Endothelial cell (in vitro differentiated cells): ENCODE measurements around the gene CRMP1. TPM values are rescaled to one million over a fixed set of nuclear protein-coding genes. Genes with fewer than 3 reads are reported as not detected.
A peak's percentile ranks its signal among the peaks of the same experiment; 100 is the strongest.

ENCODE experiments used
- DNase-seq: peaks from one replicate; pipeline ENCODE4 v3.0.0; 2021; ENCODE audit warnings: low spot score
- H3K27ac Mint-ChIP-seq: one replicate; pipeline ENCODE4 v1.8.0; 2021; ENCODE audit warnings: mixed read lengths, inconsistent platforms; ENCODE audit not compliant: unreplicated experiment
- H3K27me3 Mint-ChIP-seq: one replicate; pipeline ENCODE4 v1.8.0; 2021; ENCODE audit warnings: mild to moderate bottlenecking, moderate library complexity, mixed read lengths, inconsistent platforms; ENCODE audit not compliant: unreplicated experiment
- H3K36me3 Mint-ChIP-seq: one replicate; pipeline ENCODE4 v1.8.0; 2021; ENCODE audit warnings: mild to moderate bottlenecking, low read depth, mixed read lengths, inconsistent platforms; ENCODE audit not compliant: unreplicated experiment
- H3K4me1 Mint-ChIP-seq: one replicate; pipeline ENCODE4 v1.8.0; 2021; ENCODE audit warnings: mild to moderate bottlenecking, mixed read lengths, inconsistent platforms; ENCODE audit not compliant: unreplicated experiment
- H3K4me3 Mint-ChIP-seq: one replicate; pipeline ENCODE4 v1.8.0; 2021; ENCODE audit warnings: mild to moderate bottlenecking, mixed read lengths, inconsistent platforms; ENCODE audit not compliant: unreplicated experiment
- H3K9me3 Mint-ChIP-seq: one replicate; pipeline ENCODE4 v1.8.0; 2021; ENCODE audit warnings: mixed read lengths, inconsistent platforms; ENCODE audit not compliant: unreplicated experiment
- total RNA-seq: library from RNA; stranded (reverse); fragmentation: NEBNext Ultra II Directional; extraction: Animal tissue kit (Norgen Biotek cat#: 25700); gene quantifications from one replicate; pipeline ENCODE4 v1.2.1, GENCODE V29; 2021; ENCODE audit not compliant: unreplicated experiment
- TF ChIP-seq, protein P1 (sequence below): fragments of 200-600 bp; sonication (generic); IDR thresholded peaks from one replicate; pipeline ENCODE4 v1.5.0; 2021; ENCODE audit warnings: antibody characterized with exemption; ENCODE audit not compliant: unreplicated experiment

CRMP1 gene
- total RNA-seq, 1 donor from 2014 or later = 71.2 TPM

DNA sequence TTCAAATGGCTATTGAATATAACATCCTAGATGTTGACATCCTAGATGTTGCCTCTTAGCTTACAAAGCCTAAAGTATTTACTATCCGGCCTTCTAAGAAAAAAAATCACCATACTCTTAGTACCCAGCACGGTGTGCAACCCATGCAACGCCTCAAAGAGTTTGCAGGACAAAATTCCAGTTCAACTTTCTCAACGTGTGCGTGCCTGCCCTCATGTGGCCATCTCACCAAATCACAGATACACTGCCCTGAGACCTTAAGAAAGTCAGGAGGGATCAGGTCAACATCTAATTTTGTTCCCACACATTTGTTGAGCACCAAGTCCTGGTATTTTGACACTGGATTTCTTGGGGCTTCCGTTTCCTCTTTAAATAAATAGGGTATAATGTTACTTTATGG, 68.3 kb downstream of the CRMP1 start:
- peak; percentile 20 for DNase-seq
- Mint-ChIP-seq H3K4me1 (no peaks in the 10 kb centered on the region), H3K4me3 (no peak overlapping the region)

GRCh38 chr4:5824227-5824626, 68.7 kb downstream of the CRMP1 start:
- DNase-seq = no peak
- TF ChIP-seq, protein P1, sequence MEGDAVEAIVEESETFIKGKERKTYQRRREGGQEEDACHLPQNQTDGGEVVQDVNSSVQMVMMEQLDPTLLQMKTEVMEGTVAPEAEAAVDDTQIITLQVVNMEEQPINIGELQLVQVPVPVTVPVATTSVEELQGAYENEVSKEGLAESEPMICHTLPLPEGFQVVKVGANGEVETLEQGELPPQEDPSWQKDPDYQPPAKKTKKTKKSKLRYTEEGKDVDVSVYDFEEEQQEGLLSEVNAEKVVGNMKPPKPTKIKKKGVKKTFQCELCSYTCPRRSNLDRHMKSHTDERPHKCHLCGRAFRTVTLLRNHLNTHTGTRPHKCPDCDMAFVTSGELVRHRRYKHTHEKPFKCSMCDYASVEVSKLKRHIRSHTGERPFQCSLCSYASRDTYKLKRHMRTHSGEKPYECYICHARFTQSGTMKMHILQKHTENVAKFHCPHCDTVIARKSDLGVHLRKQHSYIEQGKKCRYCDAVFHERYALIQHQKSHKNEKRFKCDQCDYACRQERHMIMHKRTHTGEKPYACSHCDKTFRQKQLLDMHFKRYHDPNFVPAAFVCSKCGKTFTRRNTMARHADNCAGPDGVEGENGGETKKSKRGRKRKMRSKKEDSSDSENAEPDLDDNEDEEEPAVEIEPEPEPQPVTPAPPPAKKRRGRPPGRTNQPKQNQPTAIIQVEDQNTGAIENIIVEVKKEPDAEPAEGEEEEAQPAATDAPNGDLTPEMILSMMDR = no peak
- Mint-ChIP-seq H3K27me3 (peaks cover 8% of the 10 kb centered on the region), H3K36me3 (peaks cover 37% of the 10 kb centered on the region), H3K4me1 (no peaks in the 10 kb centered on the region), H3K9me3 (no peaks in the 10 kb centered on the region), H3K27ac (no peak overlapping the region), H3K4me3 (peak overlapping the region; percentile 8)

More for the DNA sequence above, 68.3 kb downstream of the CRMP1 start:
- Mint-ChIP-seq H3K27me3 (peaks cover 8% of the 10 kb centered on the region), H3K9me3 (no peaks in the 10 kb centered on the region), H3K36me3 (peaks cover 37% of the 10 kb centered on the region), H3K27ac (no peak overlapping the region)
- TF ChIP-seq, protein P1 = peak; percentile 57

DNA sequence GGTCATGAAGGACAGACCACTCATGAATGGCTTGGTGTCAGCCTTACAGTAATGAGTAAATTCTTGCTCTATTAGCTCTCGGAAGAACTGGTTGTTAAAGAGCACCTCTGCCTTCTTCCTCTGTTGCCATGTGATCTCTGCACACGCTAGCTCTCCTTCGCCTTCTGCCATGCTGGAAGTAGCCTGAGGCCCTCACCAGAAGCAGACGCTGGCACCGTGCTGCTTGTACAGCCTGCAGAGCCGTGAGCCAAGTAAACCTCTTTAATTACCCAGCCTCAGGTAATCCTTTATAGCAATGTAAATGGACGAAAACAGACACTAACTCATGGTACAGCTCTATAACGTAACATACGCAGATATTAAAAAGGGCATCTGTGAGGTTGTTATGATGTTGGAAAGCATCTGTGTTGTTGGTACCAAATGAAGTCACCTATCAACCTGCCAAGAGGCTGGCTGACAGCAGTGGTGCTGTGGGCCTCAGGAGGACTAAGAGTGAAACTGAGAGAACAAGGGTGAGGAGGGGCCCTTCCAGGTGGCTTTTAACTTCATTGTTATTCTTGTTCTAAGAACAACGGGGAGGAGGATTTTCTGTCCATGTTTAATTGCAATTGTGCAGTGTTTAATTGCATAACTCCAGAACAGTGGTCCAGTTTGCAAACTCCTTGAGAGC, 69.2 kb downstream of the CRMP1 start:
- TF ChIP-seq, protein P1 = no peak
- Mint-ChIP-seq H3K27me3 (peaks cover 8% of the 10 kb centered on the region), H3K4me3 (no peak overlapping the region), H3K36me3 (peaks cover 37% of the 10 kb centered on the region), H3K9me3 (no peaks in the 10 kb centered on the region), H3K27ac (no peak overlapping the region), H3K4me1 (no peaks in the 10 kb centered on the region)
- DNase-seq = no peak

GRCh38 chr4:5822619-5823018, 70.3 kb downstream of the CRMP1 start:
- no peaks in the 10 kb centered on the region for H3K9me3 Mint-ChIP-seq
- H3K27ac Mint-ChIP-seq = no peak overlapping the region
- H3K27me3 Mint-ChIP-seq = peaks cover 6% of the 10 kb centered on the region
- no peak overlapping the region for H3K4me3 Mint-ChIP-seq
- TF ChIP-seq, protein P1 = no peak
- no peaks in the 10 kb centered on the region for H3K4me1 Mint-ChIP-seq
- H3K36me3 Mint-ChIP-seq = peaks cover 37% of the 10 kb centered on the region
- no peak for DNase-seq

DNA sequence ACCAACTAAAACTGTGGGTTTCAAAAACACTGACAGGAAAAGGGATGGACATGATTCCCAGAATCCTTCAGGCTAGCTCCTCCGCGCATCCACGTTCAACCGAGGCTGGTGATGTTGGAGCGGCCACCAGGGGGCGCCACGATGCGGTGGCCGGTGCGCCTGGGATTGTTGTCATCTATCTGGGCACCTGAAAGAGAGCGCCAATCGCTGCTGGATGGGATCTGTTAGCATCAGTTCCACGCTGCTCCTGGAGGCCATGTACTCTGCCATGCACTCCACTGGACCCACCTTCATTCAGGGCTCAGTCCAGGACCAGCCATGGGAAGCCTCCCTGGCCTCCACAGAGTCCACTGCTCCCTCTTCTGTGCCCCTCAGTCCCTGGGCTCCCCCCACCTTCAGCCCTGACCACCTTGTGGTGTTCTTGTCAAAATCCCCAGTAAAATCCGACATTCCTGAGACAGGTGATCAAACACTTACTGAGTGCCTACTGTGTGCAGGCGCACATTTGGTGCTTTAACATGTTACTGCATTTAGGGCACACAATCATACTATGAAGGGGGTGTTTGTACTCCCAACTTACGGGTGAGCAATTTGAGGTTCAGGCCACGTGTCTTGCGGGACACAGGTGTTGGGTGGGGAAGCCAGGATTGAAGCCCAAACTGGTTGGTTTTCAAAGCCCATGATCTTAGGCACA, 71.1 kb downstream of the CRMP1 start:
- TF ChIP-seq, protein P1 = peak; percentile 87
- peak; percentile 59 for DNase-seq

More for the DNA sequence above, 71.1 kb downstream of the CRMP1 start:
- Mint-ChIP-seq H3K27me3 (no peaks in the 10 kb centered on the region), H3K4me3 (no peak overlapping the region), H3K4me1 (no peaks in the 10 kb centered on the region), H3K36me3 (peaks cover 32% of the 10 kb centered on the region), H3K9me3 (no peaks in the 10 kb centered on the region), H3K27ac (no peak overlapping the region)
